NT2/D1 (cell line): ENCODE data around the gene CDC42EP5.

Experiments
- YY1 ChIP-seq: IDR thresholded peaks from 2 replicates; pipeline ENCODE4 v1.6.1; 2011; ENCODE audit not compliant: insufficient read length, insufficient read depth
- ZNF274 ChIP-seq: IDR thresholded peaks from 2 replicates; pipeline ENCODE4 v1.6.1; 2011; ENCODE audit warnings: mild to moderate bottlenecking, low read depth, low read length

DNA sequence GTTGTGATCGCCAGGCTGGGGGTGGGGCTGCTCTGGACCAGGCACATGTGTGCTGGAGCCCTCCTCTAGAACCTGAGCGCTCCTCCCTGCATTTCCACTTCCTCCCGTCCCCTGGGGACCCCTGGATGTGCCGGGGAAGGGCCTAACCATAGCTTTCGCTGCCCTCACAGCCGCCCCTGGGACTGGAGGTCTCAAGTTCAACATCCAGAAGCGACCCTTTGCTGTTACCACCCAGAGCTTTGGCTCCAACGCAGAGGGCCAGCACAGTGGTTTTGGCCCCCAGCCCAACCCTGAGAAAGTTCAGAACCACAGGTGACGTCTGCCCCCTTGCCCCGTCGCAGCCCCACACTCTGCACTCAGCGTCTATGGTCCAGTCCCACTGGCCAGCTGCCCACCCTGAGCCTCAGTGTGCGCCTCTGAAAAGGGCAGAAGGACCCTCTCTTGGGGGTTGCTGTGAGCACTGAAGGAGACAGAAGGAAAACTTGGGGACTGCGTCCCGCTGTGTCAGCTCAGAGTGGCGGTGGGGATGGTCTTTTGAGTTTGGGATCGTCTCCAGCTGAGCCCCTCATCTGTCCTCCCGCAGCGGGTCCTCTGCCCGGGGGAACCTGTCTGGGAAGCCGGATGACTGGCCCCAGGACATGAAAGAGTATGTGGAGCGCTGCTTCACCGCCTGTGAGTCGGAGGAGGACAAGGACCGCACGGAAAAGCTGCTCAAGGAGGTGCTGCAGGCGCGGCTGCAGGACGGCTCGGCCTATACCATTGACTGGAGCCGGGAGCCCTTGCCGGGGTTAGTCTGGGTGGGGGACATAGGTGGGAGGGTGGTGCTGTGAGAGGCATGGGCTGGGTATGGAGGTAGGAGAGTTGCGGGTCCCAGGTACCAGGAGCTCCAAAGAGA lies 18.1 kb downstream of the CDC42EP5 start:
- TF ChIP-seq YY1 (no peak), ZNF274 (no peak)
